ENCODE results near the gene ATG7. TPM values are rescaled to one million over a fixed set of nuclear protein-coding genes. Genes with fewer than 3 reads are reported as not detected.

The ATG7 gene
- total RNA-seq, 1 experiment from 2014 or later: 29.3 TPM

DNA sequence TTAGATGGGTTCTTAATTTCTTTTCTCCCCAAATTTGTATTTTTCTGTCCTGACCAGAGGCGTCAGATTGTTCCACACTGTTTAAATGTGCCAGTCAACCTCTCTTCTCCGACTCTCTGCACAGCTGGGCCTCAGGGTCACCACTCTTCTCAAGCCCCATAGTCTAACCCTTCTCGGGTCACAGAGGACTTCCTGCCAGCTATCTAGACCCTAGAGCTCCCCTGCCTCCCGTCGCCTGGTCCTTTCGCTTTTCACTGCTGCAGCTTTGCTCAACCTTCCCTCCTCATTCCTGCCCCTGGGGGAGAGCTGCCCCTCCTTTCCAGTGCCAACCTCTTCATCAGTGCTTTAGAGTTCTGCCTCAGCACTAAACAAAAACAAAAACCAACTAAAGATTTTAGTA, 151.7 kb downstream of the ATG7 start:
- no peak for DNase-seq (ENCODE audit: low read depth, low spot score)
- H3K4me3 ChIP-seq (replicated peaks in 1 of 2; ENCODE audit: low read depth in 1 of 2, low read length in 2 of 2): no peak overlapping the region
- H3K27me3 ChIP-seq (ENCODE audit: insufficient read depth, low read length): no peaks in the 10 kb centered on the region
- BruUV-seq (replicated peaks): no TSS peak
- ChIA-PET CTCF (no interaction called here), POLR2A (no interaction called here), RAD21 (ENCODE audit: low non-redundant PET in 1 of 2, low total read pairs in 2 of 2, uncharacterized antibody in 2 of 2, unreplicated experiment in 2 of 2) (no interaction called here)
- H4K20me1 ChIP-seq (ENCODE audit: insufficient read depth): no peaks in the 10 kb centered on the region
- no peak overlapping the region for H2AFZ ChIP-seq (ENCODE audit: low read depth, low read length, poor library complexity, severe bottlenecking)
- H3K36me3 ChIP-seq (ENCODE audit: control insufficient read depth in 1 of 2, insufficient read depth in 2 of 2, low read length in 2 of 2): no peaks in the 10 kb centered on the region
- H3K79me2 ChIP-seq (ENCODE audit: insufficient read depth, low read length): no peaks in the 10 kb centered on the region
- H3K9ac ChIP-seq (ENCODE audit: low read length): no peak overlapping the region
- TF ChIP-seq JUND (IDR thresholded peaks at IDR 0.05) (no peak), EZH2 (IDR thresholded peaks at IDR 0.05) (no peak), POLR2AphosphoS5 (IDR thresholded peaks at IDR 0.05; ENCODE audit: low read depth, low read length) (no peak), ZNF274 (IDR thresholded peaks at IDR 0.05; ENCODE audit: low read depth, low read length) (no peak), RAD21 (IDR thresholded peaks at IDR 0.05; ENCODE audit: low read depth) (no peak), CEBPB (IDR thresholded peaks at IDR 0.05; ENCODE audit: low read depth) (no peak), CTCF (IDR thresholded peaks at IDR 0.05 in 2 of 3, conservative IDR thresholded peaks at IDR 0.05 in 1 of 3; ENCODE audit: borderline replicate concordance in 1 of 3, insufficient read depth in 1 of 3, low read depth in 2 of 3, low read length in 2 of 3) (no peak), TCF7L2 (IDR thresholded peaks at IDR 0.05; ENCODE audit: borderline replicate concordance, extremely low read depth, insufficient read depth, insufficient read length) (no peak)
- TF ChIP-seq, protein P1, sequence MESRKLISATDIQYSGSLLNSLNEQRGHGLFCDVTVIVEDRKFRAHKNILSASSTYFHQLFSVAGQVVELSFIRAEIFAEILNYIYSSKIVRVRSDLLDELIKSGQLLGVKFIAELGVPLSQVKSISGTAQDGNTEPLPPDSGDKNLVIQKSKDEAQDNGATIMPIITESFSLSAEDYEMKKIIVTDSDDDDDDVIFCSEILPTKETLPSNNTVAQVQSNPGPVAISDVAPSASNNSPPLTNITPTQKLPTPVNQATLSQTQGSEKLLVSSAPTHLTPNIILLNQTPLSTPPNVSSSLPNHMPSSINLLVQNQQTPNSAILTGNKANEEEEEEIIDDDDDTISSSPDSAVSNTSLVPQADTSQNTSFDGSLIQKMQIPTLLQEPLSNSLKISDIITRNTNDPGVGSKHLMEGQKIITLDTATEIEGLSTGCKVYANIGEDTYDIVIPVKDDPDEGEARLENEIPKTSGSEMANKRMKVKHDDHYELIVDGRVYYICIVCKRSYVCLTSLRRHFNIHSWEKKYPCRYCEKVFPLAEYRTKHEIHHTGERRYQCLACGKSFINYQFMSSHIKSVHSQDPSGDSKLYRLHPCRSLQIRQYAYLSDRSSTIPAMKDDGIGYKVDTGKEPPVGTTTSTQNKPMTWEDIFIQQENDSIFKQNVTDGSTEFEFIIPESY (IDR thresholded peaks at IDR 0.05; ENCODE audit: extremely low read depth, insufficient replicate concordance, low read length): no peak
- no peaks in the 10 kb centered on the region for H3K9me3 ChIP-seq (ENCODE audit: control insufficient read depth in 1 of 2, insufficient read depth in 1 of 2, low read depth in 1 of 2, low read length in 2 of 2)
- no peak overlapping the region for H3K27ac ChIP-seq (ENCODE audit: low read depth, low read length)
- ATAC-seq: no peak
- no peak overlapping the region for H3K4me2 ChIP-seq (ENCODE audit: low read length)
- no peaks in the 10 kb centered on the region for H3K9me2 ChIP-seq (ENCODE audit: insufficient read depth)
- intact Hi-C loops (cut with micrococcal nuclease): no loop called here
- H3K4me1 ChIP-seq (ENCODE audit: control insufficient read depth in 1 of 2, insufficient read depth in 2 of 2, low read length in 2 of 2): no peaks in the 10 kb centered on the region

Measured in HCT116 (cell line).